Colonic mucosa (tissue), 4 donors: ENCODE measurements around the gene GARS1. TPM values are rescaled to one million over a fixed set of nuclear protein-coding genes. Genes with fewer than 3 reads are reported as not detected.

Experiments used
- DNase-seq: peaks from one replicate; pipeline ENCODE4 v3.0.0-alpha.2; 2020
- H3K27ac ChIP-seq: fragments of 200-600 bp; one replicate; pipeline ENCODE4 v1.8.0; 2021
- H3K27me3 ChIP-seq: fragments of 200-600 bp; one replicate; pipeline ENCODE4 v1.8.0; 2021
- H3K36me3 ChIP-seq: fragments of 200-600 bp; one replicate; pipeline ENCODE4 v1.8.0; 2021
- H3K4me1 ChIP-seq: fragments of 200-600 bp; one replicate; pipeline ENCODE4 v1.8.0; 2021; ENCODE audit warnings: mild to moderate bottlenecking
- H3K4me3 ChIP-seq: fragments of 200-600 bp; one replicate; pipeline ENCODE4 v1.8.0; 2021
- H3K9ac ChIP-seq, 2 donors: one replicate each; pipeline ENCODE4 v1.7.0; 2013; ENCODE audit warnings: control low read depth in 2 of 2, low read depth in 2 of 2, low read length in 2 of 2
- H3K9me3 ChIP-seq: fragments of 200-600 bp; one replicate; pipeline ENCODE4 v1.8.0; 2021
- CTCF ChIP-seq: fragments of 200-600 bp; IDR thresholded peaks from one replicate; pipeline ENCODE4 v1.8.0; 2022; ENCODE audit warnings: antibody characterized with exemption, mild to moderate bottlenecking
- intact Hi-C: fragments of 100-400 bp; cut with DNase I; formaldehyde crosslinking; loops from one replicate; pipeline ENCODE4 v1.14.1; 2022
- total RNA-seq, 2 donors: library from RNA; stranded (reverse); fragmentation: NEBNext Ultra II Directional in 1 of 2; extraction: Animal tissue kit (Norgen Biotek cat#: 25700) in 1 of 2; gene quantifications; one replicate each; pipeline ENCODE4 v1.2.1, GENCODE V29; 2021
- donor health status: healthy.
- donor health status: DM: no; HTN: no; CAD: no.
- donor health status: DM: no; HTN: no; CAD: no.

Gene GARS1
- total RNA-seq, 2 donors from 2014 or later = 90.9 to 144 TPM

DNA sequence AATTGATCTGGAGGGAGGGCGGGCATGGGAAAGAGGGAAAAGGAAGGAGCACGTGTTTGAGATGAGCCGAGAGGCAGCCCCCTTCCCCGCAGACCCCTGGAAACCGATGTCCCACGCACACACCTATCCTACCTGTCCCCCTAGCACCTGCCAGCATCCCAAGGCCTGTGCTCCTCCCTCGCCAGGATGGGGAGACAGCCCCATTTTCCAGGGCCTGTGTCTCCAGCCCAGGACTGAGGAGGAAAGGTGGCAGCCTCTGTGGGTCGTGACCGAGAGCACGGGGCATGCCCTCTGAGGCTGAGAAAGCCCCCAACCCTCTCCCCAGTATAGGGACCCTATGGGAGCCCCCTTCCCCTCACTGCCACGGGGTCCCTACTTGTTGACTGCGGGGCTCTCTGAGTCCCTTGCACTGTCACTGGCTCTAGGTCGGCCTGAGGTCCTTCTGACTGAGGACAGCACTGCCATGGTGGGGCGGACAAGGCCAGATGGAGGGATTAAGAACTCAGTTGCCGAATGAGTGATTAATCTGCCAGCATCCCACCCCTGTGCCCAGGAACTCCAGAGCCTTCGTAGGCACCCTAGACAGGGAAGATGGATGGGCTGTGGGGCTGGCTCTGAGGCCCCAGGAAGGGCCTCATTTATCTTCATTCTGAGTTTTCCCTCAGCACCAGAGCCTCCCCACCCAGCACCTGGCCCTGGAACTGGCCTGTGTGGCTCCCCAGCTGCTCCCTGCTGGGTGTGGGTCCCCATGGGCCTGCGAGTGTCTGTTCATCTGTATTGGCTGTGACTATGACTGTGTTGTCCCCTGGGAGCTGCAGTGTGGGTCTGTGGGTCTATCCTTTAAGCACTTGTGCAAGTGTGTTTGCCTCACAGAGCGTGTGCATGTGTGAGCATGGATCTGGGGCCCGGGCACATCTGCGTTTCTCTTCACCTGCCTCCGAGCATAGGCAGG lies 61.6 kb downstream of the GARS1 start:
- no peaks in the 10 kb centered on the region for H3K36me3 ChIP-seq
- no peak for TF ChIP-seq CTCF
- no peak overlapping the region for H3K27ac ChIP-seq
- no peaks in the 10 kb centered on the region for H3K9me3 ChIP-seq
- no peak overlapping the region for H3K4me3 ChIP-seq
- no peaks in the 10 kb centered on the region for H3K4me1 ChIP-seq
- no peaks in the 10 kb centered on the region for H3K27me3 ChIP-seq
- H3K9ac ChIP-seq = no peak overlapping the region
- intact Hi-C loops = no loop called here
- no peak for DNase-seq

- no peaks in the 10 kb centered on the region for H3K9me3 ChIP-seq
- no peaks in the 10 kb centered on the region for H3K4me1 ChIP-seq
- H3K36me3 ChIP-seq = no peaks in the 10 kb centered on the region
- TF ChIP-seq CTCF = no peak
- no peak overlapping the region for H3K9ac ChIP-seq
- no peak for DNase-seq
- H3K27ac ChIP-seq = no peak overlapping the region
- no peak overlapping the region for H3K4me3 ChIP-seq
- H3K27me3 ChIP-seq = no peaks in the 10 kb centered on the region
- intact Hi-C loops = no loop called here
These were observed 62.5 kb downstream of the GARS1 start for GRCh38 chr7:30657131-30657530.

DNA sequence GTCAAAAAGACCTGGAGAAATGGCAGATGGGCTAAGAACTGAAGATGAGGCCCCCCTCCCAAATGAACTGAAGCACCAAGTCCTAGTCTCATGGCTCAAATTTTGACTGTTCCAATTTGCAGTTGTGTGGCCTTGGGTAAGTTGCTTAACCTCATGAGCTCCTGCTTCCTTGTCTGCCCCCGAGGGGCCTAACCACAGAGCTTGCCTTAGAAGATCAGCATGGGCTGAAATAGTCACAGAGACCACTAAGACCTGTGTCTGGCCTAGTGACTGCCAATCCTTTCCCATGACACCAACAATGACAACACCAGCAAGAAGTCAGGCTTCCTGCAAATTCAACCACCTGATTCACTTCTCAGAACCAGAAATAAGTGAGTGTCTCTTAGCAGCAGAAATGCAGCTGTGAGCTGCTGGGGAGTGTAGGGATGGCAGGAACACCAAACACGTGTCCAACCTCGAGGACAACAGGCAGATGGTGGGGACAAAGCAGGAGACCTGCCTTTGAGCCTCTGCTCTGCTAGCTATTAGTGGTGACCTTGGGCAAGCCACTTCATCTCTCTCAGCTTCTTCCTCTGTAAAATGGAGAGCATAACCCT lies 63.9 kb downstream of the GARS1 start:
- Histone ChIP-seq H3K9ac (no peak overlapping the region), H3K27ac (no peak overlapping the region), H3K4me3 (no peak overlapping the region), H3K27me3 (no peaks in the 10 kb centered on the region), H3K36me3 (no peaks in the 10 kb centered on the region), H3K4me1 (no peaks in the 10 kb centered on the region), H3K9me3 (no peaks in the 10 kb centered on the region)
- no peak for DNase-seq
- intact Hi-C loops = no loop called here
- no peak for TF ChIP-seq CTCF

DNA sequence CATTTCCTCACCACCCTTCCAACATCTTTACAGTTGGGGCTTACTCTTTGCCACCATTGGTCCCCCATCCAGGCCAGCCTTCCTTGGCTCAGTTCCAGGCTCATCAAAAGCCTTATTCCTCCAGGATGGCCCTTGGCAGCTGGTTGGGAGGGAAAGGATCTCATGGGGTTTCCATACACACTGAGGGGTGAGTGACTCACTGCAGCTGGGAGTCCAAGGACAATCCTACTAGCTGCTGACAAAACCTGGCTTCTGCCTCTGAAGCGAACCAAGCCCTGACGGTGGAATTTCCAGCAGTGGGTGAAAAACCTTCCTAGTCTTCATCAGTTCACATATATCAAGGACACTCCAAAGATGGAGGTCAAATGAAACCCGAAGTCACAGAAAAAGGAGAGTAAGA lies 64.6 kb downstream of the GARS1 start:
- no peak for TF ChIP-seq CTCF
- no peak overlapping the region for H3K27ac ChIP-seq
- H3K9me3 ChIP-seq = no peaks in the 10 kb centered on the region
- no peaks in the 10 kb centered on the region for H3K36me3 ChIP-seq
- no peaks in the 10 kb centered on the region for H3K4me1 ChIP-seq
- no peak overlapping the region for H3K4me3 ChIP-seq
- intact Hi-C loops = no loop called here
- DNase-seq = no peak
- no peak overlapping the region for H3K9ac ChIP-seq
- no peaks in the 10 kb centered on the region for H3K27me3 ChIP-seq

- H3K27me3 ChIP-seq = no peaks in the 10 kb centered on the region
- no peaks in the 10 kb centered on the region for H3K4me1 ChIP-seq
- H3K4me3 ChIP-seq = no peak overlapping the region
- no peaks in the 10 kb centered on the region for H3K9me3 ChIP-seq
- H3K27ac ChIP-seq = no peak overlapping the region
- no peaks in the 10 kb centered on the region for H3K36me3 ChIP-seq
- DNase-seq = no peak
- H3K9ac ChIP-seq = no peak overlapping the region
- intact Hi-C loops = no loop called here
- TF ChIP-seq CTCF = no peak
These were observed 65.9 kb downstream of the GARS1 start for GRCh38 chr7:30660331-30661255.
